GM21576 (cell line): ENCODE results near the gene DNA2.
"Not testable (repeated sequence)": the region's sequence is repeated elsewhere in the genome, so short reads cannot be mapped to it uniquely, and the experiment has no call there.

ENCODE experiments used
- ATAC-seq: cut with Tn5 transposase; IDR thresholded peaks from one replicate; pipeline ENCODE4 v1.9.1; 2021; ENCODE audit warnings: mild to moderate bottlenecking, moderate library complexity; ENCODE audit not compliant: unreplicated experiment

Gene DNA2, protein sequence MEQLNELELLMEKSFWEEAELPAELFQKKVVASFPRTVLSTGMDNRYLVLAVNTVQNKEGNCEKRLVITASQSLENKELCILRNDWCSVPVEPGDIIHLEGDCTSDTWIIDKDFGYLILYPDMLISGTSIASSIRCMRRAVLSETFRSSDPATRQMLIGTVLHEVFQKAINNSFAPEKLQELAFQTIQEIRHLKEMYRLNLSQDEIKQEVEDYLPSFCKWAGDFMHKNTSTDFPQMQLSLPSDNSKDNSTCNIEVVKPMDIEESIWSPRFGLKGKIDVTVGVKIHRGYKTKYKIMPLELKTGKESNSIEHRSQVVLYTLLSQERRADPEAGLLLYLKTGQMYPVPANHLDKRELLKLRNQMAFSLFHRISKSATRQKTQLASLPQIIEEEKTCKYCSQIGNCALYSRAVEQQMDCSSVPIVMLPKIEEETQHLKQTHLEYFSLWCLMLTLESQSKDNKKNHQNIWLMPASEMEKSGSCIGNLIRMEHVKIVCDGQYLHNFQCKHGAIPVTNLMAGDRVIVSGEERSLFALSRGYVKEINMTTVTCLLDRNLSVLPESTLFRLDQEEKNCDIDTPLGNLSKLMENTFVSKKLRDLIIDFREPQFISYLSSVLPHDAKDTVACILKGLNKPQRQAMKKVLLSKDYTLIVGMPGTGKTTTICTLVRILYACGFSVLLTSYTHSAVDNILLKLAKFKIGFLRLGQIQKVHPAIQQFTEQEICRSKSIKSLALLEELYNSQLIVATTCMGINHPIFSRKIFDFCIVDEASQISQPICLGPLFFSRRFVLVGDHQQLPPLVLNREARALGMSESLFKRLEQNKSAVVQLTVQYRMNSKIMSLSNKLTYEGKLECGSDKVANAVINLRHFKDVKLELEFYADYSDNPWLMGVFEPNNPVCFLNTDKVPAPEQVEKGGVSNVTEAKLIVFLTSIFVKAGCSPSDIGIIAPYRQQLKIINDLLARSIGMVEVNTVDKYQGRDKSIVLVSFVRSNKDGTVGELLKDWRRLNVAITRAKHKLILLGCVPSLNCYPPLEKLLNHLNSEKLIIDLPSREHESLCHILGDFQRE

DNA sequence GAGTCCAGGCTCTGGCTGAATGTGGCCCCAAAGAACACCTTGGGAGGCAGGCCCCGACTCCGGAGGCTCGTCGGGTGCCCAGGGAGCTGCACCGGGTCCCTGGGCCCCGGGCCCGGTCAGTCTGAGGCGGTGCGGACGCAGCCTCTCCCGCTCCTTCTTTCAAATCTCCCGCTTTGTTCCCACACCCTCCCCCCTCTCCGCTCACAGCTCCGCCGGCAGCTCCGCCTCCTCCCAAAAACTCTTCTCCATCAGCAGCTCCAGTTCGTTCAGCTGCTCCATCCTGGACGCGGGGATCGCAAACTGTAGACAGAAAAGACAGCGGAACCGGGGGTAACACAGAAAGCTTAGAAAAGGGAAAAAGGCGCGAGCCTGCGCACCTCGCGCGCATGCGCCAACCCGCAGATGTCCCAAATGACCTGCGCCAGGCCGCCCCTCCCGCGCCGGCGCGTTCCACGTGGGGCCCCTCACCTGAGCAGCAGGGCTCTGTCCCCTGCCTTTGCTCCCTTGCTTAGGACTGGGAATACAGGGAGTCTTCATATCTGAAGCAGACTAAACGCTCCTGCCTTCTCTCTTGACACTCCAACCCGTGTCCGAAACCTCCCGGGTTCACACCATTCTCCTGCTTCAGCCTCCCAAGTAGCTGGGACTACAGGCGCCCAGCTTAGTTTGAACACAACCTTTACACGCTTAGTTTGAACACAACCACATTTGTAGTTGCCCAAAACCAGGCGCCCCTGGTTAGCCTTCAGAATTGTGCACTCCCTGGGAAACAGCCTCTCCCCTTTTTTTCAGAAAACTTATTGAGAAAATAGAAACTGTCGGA lies at the start of gene DNA2:
DNA2 (minus strand) TSS at position 388 of the 823 bp plus-strand sequence; CDS start at position 279, 109 bp downstream.
- ATAC-seq: peak; percentile 80

DNA sequence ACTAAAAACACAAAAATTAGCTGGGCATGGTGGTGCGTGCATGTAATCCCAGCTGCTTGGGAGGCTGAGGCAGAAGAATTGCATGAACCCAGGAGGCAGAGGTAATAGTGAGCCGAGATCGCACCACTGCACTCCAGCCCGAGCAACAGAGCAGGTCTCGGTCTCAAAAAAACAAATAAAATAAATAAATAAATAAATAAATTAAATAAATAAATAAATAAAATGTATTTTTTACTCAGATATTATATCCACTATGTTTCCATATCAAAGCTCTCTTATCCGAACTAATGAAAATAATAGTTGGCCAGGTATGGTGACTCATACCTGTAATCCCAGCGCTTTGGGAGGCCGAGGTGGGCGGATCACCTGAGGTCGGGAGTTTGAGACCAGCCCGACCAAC lies 46.8 kb upstream of the DNA2 start:
- not testable (repeated sequence) for ATAC-seq

DNA sequence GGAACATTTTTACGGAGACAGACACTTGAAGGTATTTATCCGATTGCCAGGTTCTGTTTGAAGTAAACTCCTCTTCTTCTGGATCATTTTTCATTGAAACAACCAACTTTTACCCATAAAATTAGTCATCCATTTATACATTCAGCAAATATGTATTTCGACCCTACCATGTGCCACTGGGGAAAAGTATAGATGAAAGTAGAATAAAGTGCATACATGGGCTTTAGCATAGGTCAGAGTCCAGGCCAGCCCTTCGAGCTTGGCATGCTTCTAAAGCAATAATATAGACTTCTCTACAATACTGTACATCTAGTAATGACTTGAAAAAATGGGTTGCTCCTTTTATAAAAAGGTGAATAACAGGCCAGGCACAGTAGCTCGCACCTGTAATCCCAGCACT lies 45.4 kb upstream of the DNA2 start:
- ATAC-seq: no peak

DNA sequence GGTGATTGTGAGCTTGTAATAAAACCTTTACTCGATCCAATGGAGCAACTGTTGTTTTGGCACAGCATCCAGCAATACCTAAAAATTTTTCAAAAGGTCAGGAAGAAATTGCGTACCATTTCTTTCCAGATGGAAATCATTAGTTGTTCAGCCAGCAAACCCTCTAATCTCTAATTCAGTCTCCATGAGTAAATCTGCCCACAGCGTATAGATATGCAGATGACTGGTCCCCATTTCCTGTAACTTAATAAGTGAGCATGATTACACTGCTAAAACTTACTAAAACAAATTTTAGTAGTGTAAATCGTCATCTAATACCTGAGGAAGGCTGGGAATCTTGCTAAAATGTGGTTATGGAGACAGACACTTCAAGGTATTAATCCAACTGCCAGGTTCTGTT lies 45.0 kb upstream of the DNA2 start:
- no peak for ATAC-seq

DNA sequence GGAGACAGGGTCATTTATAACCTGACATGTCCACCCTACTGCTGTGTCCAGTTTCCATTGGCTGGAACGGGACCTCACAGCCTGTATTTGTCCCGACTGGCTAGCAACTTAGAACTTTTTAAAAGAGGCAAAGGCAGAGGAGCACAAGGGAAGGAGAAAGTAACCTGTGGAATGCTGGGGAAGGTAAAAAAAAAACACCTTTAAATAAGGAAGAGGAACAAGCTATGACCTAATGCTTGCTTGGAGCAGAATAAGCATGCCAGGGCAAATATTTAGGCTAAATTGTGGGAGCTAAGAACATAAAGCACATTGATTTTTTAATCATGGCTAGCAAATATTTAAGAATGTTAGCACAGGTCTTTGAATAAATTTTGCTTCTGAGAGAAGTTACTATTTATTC lies 44.4 kb upstream of the DNA2 start:
- ATAC-seq: not testable (repeated sequence)

DNA sequence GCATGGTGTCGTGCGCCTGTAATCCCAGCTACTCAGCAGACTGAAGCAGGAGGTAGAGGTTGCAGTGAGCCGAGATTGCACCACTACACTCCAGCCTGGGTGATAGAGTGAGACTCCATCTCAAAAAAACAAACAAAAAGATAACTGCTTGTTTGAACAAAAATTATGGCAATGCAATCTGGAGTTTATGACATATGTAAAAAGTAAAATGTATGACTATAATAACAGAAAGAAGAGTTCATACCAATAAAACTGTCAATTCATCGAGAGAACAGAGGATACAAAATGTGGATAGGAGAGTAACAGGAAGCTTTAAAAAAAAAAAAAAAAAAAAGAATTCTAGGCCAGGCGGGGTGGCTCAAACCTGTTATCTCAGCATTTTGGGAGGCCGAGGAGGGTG lies 36.3 kb upstream of the DNA2 start:
- ATAC-seq: no peak

DNA sequence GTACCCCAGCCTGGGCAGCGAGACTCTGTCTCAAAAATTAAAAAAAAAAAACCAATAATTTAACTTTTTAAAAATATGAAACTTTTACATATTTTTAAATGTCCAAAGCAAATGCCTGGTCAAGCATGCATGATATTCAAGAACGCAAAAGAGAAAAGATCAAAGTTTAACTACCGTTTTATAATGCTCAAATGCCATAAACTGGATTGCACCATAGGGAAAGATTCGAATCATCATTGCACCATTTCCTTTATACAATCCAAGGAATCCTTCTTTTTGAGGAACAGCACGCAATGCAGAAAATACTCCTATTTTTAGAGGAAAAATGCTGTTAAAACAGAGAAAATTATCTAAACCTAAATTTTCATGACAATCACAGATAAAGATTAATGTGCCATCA lies 34.6 kb upstream of the DNA2 start:
- no peak for ATAC-seq

DNA sequence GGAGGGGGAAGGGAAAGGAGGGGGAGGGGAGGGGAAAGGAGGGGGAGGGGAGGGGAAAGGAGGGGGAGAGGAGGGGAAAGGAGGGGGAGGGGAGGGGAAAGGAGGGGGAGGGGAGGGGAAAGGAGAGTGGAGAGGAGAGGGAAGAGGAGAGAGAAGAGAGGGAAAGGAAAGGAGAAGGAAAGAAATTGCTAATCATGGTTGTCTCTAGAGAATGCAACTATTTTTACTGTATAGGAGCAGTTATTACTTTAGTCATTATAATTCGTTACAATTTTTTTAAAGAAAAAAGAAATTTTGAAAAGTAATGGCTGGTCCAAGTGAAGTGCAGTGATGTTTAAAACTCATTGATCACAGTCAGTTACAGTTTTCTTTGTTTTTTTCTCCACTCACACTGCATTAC lies 31.1 kb upstream of the DNA2 start:
- no peak for ATAC-seq

DNA sequence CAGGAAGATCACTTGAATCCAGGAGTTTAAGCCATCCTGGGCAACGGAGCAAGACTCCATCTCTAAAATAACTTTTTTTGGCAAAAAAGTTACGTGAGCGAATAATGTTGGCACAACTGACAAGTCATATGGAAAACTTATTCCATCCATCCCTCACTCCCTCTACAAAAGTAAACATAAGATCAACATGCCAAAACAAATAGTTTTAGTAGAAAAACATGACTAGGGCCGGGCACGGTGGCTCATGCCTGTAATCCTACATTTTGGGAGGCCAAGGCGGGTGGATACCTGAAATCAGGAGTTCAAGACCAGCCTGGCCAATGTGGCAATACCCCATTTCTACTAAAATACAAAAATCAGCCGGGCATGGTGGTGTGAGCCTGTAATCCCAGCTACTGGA lies 29.9 kb upstream of the DNA2 start:
- no peak for ATAC-seq

DNA sequence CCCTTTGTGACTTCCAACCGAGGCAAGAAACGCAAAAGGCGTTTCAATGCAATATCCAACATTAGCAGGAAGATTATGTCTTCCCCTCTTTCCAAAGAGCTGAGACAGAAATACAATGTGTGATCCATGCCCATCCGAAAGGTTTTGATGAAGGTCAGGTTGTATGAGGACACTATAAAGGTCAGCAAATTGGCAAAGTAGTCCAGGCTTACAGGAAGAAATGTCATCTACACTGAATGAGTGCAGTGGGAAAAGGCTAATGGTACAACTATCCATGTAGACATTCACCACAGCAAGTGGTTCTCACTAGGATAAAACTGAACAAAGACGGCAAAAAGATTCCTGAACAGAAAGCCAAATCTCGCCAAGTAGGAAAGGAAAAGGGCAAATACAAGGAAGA lies 27.8 kb upstream of the DNA2 start:
- no peak for ATAC-seq

DNA sequence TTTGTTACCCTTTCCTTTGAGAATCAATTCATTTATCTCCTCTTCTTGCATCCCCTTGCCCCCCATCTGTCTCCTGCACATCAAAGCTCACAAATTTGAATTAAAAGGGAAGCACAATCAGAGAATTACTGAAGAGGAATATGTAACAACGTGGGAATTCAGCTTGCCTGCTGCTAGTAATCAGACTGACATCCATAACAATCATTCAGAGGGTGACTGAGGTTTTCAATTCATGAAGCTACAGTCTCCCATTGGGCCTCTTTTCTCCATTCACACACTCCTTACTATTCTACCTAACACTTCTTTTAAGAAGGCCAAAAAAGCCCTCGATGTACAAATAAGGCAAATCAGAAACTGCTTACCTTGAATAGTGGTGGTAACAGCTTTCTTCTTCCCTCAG lies 24.3 kb upstream of the DNA2 start:
- no peak for ATAC-seq

DNA sequence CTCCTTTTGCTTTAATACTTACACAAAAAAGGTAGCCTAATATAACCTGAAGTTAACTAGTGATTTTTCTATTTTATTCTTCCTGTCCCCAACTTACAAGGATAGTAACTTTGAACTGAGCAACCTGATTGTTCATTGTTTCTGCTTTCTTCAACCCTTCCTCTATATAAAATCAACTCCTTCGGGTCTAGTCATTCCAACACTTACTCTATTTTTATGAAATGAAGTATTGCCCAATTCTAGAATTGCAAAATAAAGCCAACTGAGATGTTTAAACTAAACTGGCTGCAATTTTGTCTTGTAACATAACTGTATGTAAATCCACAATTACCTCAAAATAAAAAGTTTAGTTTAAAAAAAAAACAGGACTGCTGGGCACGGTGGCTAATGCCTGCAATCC lies 20.3 kb upstream of the DNA2 start:
- ATAC-seq: no peak

DNA sequence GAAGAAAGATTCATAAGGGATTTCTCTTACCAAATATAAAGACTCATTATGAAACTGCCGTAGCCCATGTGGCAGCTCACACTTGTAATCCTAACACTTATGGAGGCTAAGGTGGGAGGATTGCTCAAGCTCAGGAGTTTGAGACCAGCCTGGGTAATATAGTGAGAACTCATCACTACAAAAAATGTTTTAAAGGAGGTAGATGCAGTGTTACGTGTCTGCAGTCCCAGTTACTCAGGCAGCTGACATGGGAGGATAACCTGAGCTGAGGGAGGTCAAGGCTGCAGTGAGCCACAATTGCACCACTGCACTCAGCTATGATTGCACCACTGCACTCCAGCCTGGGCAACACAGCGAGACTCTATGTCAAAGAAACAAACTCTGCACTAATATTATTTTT lies 18.1 kb upstream of the DNA2 start:
- ATAC-seq: no peak

DNA sequence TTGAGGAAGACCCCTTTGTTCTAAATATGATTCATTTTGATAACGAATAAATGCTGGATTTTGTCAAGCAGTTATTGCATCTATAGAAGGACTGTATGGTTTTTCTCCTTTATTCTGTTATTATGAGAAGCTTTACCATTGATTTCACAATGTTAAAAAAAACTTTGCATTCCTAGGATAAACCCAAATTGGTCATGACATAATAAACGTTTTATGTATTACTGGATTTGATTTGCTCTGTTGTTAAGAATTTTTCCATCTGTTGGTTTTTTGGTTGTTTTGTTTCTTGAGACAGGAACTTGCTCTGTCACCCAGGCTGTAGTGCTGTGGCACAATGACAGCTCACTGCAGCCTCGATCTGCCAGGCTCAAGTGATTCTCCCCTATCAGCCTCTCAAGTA lies 2.2 kb upstream of the DNA2 start:
- ATAC-seq: no peak

DNA sequence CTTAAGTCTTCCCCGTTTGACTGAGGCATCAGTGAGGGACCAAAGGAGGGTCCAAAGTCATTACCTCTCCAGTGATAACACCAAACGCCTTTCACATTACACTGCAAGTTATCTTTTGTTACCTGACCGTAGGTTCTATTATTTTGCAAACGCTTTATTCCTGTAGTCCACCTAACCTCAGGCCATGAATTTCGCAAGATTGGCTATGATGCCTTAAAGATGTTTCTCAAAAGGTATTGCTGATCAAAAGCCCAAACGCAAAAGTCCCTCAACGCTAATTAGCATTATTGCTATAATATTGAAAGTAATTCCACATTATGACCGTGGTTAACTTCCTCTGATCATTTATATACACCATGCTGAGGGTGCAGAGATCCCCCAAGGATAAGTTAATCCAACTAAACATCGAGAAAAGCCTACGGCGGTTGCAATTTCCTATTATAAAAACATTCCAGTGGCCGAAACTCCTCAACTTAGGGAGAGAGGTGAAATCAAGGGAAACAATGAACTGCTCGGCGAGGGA lies 649 bp downstream of the DNA2 start:
- no peak for ATAC-seq

DNA sequence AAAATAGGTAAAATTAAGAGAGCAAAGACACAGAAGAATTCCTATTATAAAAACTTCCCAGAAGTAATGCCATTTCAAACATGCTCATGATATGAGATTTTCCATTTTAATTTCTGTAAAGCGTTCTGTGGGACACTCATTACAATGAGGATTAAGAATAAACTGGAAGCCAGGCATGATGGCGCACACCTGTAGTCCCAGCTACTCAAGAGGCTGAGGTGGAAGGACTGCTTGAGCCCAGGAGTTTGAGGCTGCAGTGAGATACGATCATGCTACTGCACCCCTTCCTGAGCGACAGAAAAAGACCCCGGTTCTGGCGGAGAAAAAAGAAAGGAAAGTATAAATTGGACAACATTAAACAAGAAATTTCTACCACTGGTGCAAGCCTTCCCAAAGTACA lies 1.5 kb downstream of the DNA2 start:
- no peak for ATAC-seq

DNA sequence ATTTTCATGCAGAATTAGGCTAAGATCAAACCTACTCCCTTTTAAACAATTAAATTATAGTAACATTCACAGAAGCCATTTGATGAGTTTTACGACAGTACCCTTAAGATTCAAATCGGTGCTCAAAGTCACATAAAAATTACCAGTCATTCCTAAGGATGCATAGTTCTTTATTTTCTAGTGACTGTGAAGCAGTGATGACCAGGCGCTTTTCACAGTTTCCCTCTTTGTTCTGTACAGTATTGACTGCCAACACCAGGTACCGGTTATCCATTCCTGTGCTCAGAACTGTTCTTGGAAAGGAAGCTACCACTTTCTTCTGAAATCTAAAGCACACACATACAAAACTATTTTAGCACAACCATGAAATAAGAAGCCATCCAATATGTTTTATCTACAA lies 1.9 kb downstream of the DNA2 start:
- ATAC-seq: no peak

DNA sequence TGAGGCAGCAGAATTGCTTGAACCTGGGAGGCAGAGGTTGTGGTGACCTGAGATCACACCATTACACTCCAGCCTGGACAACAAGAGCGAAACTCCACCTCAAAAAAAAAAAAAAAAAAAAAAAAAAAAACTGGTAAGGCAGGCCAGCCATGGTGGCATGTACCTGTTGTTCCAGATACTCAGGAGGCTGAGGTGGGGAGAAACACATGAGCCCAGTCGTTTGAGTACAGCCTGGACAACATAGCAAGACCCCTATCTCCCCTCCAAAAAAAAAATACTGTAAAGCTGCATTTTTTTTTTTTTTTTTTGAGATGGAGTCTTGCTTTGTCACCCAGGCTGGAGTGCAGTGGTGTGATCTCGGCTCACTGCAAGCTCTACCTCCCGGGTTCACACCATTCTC lies 7.0 kb downstream of the DNA2 start:
- not testable (repeated sequence) for ATAC-seq

DNA sequence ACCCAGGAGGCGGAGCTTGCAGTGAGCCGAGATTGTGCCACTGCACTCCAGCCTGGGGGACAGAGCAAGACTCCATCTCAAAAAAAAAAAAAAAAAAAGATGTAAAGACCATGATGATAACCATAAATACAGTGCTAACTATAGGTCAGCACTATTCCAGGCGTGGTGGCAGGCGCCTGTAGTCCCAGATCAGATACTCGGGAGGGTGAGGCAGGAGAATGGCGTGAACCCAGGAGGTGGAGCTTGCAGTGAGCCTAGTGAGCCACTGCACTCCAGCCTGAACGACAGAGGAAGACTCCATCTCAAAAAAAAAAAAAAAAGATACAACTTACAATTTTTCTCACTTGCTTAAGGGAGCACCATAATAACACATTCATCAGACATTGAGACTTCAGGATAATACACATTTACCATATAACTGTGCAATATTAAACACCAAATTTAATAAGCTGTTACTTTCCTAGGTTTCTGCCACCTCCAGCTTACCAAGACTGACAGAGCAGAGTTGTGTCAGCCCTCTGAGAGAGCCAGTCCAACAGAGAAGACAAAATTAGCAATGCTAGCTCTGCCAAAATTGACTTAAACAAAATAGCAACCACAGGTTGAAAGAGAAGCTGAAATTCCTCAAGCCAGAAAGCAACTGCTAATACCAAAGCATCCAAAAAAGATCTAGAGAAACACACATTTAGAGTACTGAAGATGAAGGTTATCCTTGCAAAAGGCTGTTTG lies 8.2 kb downstream of the DNA2 start:
- ATAC-seq: no peak

DNA sequence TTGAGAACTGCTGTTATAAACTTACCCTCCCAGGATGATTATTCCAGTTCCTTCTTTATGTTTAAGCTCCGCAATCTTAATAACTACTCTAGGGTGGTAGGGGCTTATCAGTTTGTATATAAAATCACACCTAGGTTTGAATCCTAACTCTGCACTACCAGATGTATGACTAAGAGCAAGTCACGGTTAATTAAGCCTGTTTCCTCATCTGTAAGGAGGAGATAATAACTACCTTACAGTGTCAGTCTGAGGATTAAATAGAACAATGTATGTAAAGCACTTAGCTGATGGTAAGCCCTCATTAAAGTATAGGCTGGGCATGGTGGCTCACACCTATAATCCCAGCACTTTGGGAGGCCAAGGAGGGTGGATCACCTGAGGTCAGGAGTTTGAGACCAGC lies 9.2 kb downstream of the DNA2 start:
- no peak for ATAC-seq
